GM21529 (cell line): ENCODE measurements around the gene MAGI2.
A peak's percentile ranks its signal among the peaks of the same experiment; 100 is the strongest.

Source experiments
- ATAC-seq: cut with Tn5 transposase; IDR thresholded peaks from one replicate; pipeline ENCODE4 v1.9.1; 2021; ENCODE audit not compliant: unreplicated experiment

Gene MAGI2

DNA sequence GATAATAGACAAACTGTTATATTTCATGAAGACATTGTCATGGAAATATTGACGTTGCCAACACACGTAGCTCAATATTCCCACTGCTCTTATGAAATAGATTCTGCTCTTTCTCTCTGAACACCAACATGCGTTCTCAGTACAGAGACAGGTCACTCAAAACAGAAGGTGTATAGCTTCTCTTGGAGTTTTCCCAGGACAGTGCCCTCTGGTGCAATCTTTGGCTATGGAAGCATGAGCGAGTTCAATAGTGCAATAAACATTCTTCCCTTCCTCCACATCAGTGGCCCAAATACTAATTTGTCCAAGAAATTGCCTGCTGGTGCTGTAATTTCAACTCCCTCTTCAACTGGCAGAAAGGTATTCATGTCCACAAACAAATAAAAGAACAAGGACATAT lies 145.3 kb downstream of the MAGI2 start:
- ATAC-seq: no peak

DNA sequence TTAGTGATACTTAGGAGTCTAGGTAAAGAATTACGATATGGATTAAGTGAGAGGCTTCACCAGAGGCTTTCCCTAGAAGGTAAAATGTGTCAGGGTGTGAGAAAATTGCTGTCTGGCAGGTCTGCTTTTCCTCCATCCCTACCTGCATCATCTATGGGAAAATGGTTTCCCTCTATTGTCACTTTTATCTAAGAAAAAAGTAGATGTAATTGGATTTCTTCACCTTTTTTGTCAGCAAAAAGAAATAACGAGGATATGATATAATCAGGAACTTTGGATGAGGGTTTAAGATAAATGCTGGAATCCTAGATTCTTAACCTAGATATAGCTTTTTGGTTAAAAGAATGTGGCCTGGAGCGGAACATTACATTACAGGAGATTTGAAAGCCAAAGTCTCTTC lies 146.1 kb downstream of the MAGI2 start:
- no peak for ATAC-seq

DNA sequence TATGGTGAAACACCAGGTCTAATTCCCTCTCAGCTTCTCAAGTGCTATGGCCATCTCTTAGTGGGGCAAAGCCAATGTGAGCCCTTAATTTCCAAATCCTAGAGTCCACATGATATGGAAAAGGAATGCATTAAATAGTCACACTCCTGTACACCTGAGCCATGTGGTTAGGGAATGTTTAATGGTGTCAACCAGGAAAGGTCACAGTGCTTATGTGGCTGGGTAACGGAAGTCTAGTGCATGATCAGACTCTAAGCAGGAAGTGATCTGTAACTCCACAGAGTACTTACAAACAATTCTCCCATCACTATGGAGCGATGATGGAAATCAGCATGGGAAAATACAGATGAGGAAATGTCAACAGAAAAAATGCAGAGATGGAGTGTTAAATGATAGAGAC lies 148.8 kb downstream of the MAGI2 start:
- ATAC-seq: no peak

- no peak for ATAC-seq
These were observed 151.2 kb downstream of the MAGI2 start for GRCh38 chr7:79302293-79302692.

DNA sequence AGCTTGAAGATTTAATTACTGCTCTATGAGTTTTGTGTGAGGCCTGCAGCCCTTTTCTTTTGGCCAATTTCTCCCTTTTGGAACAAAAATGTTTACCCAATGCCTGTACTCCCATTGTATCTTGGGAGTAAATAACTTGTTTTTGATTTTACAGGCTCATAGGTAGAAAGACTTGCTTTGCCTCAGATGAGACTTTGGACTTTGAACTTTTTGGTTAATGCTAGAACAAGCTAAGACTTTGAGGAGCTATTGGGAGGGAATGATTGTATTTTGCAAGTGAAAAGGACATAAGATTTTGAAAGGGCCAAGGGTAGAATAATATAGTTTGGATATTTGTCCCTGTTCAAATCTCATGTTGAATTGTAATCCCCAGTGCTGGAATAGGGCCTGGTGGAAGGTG lies 152.0 kb downstream of the MAGI2 start:
- ATAC-seq: no peak

DNA sequence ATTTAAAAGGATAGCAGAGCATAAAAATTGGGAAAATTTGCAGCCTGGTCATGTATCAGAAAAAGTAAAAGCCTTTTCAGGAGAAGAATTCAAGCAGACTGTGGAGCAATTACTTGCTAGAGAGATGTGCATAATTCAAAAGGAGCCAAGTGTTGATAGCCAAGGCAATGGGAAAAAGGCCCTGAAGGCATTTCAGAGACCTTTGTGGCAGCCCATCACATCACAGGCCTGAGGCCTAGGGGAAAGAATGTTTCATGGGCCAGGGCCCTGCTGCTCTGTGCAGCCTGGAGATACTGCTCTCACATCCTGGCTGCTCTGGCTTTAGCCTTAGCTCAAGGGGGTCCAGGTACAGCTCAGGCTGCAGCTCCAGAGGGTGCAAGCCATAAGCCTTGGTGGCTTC lies 152.9 kb downstream of the MAGI2 start:
- ATAC-seq: no peak

- ATAC-seq: peak; percentile 72
These were observed 155.2 kb downstream of the MAGI2 start for GRCh38 chr7:79298145-79298760.

DNA sequence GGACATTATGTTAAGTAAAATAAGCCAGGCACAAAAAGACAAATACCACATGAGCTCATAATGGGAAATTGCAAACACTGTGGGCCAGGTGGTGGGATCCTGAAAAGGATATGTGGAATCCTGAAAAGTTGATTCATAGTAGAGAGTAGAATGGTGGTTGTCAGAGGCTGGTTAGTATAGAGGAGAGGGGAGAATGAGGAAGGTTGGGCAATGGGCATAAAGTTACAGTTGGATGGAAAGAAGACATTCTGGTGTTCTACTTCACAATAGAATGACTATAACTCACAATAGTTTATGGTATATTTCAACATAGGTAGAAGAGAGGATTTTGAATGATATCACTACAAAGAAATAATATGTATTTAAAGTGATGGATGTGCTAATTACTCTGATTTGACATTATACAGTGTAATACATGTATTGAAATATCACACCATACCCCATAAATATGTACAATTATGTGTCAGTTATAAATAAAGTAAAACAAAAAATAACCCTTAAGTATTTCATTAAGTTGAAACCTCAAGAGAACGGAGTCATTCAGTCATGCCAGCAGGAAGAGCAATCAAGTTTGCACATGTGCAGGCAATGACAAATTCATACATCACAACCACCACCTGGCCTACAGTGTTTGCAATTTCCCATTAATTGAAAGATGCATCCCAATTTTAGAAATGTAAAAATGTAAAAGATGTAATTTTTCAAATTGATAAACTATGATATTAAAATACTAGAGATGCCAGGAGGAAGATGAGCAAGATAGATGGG lies 156.7 kb downstream of the MAGI2 start:
- no peak for ATAC-seq

GRCh38 chr7:79293655-79294142 lies 159.8 kb downstream of the MAGI2 start:
- no peak for ATAC-seq

DNA sequence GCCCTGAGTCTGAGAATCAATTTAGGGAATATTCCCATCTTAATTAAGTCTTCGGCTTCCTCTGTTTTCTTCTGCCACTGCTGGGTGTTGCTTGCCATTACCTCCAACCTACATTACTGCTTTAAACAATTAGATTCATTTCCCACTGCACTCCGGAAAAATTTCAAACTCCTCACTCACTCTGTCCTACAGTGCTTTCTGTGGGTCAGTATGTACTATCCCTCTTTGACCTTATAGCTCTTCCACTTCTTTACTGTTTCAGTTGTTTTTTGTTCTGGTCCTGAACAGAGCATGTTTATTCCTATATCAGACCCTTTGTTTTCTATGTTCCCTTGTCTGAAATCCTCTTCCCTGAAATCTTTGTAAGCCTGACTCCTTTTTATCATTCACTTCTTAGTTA lies 160.6 kb downstream of the MAGI2 start:
- ATAC-seq: no peak

GRCh38 chr7:79291498-79291865 lies 162.0 kb downstream of the MAGI2 start:
- no peak for ATAC-seq

- ATAC-seq: no peak
These were observed 162.5 kb downstream of the MAGI2 start for GRCh38 chr7:79290841-79291497.

DNA sequence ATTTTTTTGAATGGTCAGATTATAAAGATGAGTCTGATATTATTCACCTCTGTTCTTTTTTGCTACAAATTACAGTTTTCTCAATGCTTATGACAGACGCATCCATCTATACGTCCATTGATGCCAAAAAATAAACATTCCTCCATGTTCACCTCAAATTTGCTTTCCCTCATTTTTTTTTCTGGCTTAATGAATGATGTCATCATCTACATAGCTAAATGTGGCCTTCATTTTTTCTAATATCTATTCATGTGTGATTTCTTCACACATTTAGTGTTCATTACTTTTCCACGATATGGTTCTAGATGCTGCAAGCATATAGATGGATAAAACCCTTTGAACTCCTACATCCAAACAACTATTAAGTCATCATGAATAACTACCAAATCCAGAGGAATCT lies 163.1 kb downstream of the MAGI2 start:
- ATAC-seq: no peak

GRCh38 chr7:79288655-79289054 lies 164.8 kb downstream of the MAGI2 start:
- ATAC-seq: no peak

- no peak for ATAC-seq
These were observed 165.5 kb downstream of the MAGI2 start for GRCh38 chr7:79287981-79288380.

DNA sequence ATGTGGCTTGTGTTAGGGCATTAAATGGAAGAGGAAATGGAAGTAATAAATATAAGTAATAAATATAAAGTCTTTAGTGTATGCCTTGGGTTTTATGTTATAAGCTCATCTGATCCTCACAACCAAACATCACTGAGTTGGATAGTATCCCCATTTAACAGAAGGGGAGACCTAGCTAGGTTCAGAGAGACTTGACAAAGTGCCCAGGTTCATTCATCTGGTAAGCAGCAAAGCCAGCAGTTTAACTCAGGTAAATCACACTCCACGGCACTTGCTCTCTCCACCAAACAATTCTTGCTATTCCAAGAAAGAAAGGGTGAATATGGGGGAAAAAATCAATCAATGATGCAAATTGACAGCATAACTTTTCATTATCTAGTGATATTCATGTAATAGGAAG lies 167.3 kb downstream of the MAGI2 start:
- ATAC-seq: no peak

- ATAC-seq: no peak
These were observed 167.7 kb downstream of the MAGI2 start for GRCh38 chr7:79285756-79286155.

DNA sequence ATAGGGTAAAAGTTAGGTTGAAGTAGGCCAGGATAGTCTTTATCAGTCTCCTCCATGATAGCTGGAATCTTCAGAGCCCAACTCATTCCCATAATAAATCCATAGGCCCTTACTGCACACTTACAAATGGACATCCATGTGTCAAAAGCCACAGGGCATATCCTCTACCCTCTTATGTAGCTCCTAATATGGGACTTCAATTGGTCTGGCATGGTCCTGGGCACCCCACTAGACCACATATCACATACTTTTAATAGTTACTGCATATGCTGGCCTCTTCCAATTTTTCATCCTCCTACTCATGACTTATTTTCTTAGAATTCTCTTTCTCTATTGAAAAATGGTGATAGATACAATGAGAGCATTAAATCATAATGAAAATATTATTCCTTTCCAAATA lies 169.3 kb downstream of the MAGI2 start:
- no peak for ATAC-seq

- no peak for ATAC-seq
These were observed 170.4 kb downstream of the MAGI2 start for GRCh38 chr7:79282882-79283602.

- no peak for ATAC-seq
These were observed 171.3 kb downstream of the MAGI2 start for GRCh38 chr7:79282070-79282694.

GRCh38 chr7:79281426-79281825 lies 172.0 kb downstream of the MAGI2 start:
- no peak for ATAC-seq
